Iris pigment epithelial cell (primary cell): ENCODE measurements around the gene SLBP.

Source experiments
- DNase-seq: peaks from one replicate; pipeline ENCODE4 v3.0.0-alpha.2; 2011; ENCODE audit warnings: low read depth

The SLBP gene

DNA sequence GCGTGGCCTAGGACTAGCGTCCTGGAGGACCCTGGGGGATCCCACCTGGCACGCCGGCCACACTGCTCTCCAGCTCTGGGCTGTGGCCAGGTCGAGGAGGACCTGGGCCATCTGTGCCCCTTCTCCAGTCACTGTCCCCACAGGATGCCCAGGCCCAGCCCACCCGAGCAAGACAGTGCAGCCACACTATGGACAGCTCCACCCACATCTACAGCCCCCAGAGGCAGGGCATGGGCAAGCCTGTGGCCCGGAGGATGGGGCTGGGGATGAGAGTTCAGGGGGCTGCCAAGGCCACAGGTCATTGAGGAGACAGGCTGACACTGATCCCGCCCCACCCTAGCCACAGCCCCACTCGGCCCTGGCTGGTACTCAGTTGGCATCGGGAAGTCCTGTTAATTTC is 58.3 kb downstream of the SLBP start:
- no peak for DNase-seq

DNA sequence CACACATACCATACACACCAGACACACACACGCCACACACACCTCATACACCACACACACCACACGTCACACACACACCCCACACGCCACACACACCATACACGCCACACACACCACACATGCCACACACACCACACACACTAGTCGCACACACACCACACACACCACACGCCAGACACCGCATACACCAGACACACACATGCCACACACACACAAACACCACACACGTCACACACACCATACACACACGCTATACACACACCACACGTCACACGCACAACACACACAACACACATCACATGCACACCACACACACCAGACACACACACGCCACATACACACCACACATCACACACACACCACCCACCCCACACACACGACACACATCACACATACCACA is 60.0 kb downstream of the SLBP start:
- no peak for DNase-seq

DNA sequence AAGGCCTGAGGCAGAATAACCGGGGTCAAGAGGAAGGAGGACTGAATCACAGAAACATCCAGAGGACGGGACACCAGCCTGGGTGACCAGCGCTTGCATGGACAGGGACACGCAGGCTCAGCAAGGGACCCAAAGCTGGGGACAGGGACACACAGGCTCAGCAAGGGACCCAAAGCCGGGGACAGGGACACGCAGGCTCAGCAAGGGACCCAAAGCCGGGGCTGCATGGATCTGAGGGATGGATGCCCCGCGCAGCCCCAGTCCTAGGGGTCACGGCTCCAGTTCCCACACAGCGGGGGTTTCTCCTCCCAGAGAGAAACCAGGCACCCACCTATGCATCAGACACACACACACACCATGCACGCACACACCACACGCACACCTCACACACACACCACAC is 60.5 kb downstream of the SLBP start:
- DNase-seq = no peak

DNA sequence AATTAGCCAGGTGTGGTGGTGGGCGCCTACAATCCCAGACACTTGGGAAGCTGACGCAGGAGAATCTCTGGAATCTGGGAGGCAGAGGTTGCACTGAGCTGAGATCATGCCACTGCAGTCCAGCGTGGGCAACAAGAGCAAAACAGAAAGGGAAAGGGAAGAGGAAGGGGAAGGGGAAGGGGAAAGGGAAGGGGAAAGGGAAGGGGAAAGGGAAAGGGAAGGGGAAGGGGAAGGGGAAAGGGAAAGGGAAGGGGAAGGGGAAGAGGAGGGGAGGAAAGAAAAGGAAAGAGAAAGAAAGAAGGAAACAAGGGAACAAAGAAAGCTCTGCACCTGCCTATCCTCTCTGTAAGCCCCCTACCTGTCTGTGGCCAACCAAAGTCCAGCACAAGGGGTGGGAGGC is 63.2 kb downstream of the SLBP start:
- DNase-seq = no peak

DNA sequence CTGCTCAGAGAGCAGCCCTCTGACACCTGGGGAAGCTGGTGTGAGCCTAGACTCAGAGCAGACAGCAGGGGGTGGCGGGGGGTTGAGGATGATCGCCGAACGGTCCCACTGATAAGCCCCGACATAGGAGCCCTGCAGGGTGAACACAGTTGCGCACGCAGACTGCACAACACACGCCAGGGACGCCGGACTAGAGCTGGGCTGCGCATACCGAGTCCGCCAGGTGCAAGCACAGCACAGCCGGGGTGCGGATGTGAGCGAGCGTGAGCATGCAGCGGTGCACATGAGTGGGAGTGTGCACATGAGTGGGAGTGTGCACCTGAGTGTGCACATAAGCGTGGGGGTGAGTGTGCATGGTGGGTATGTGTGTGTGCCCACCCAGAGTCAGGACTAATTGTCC is 64.7 kb downstream of the SLBP start:
- DNase-seq = no peak

DNA sequence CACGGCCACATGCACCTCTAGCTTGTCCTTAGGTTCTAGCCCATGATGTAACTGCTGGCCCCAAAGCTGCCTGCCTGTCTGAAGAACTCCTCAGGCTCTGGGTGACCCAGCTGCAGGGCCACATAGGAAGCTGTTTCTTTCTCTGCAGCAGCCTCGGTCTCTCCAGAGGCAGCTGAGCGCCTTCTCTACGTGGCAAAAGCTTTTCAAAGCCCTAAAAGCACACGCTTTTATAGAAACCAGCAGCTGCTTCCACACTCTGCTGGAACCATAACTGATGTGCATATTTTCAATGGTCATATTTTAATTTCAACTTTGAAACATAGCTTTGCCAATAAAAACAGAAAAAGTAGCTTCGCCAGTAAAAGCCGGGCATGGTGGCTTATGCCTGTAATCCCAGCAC is 65.4 kb downstream of the SLBP start:
- no peak for DNase-seq

DNA sequence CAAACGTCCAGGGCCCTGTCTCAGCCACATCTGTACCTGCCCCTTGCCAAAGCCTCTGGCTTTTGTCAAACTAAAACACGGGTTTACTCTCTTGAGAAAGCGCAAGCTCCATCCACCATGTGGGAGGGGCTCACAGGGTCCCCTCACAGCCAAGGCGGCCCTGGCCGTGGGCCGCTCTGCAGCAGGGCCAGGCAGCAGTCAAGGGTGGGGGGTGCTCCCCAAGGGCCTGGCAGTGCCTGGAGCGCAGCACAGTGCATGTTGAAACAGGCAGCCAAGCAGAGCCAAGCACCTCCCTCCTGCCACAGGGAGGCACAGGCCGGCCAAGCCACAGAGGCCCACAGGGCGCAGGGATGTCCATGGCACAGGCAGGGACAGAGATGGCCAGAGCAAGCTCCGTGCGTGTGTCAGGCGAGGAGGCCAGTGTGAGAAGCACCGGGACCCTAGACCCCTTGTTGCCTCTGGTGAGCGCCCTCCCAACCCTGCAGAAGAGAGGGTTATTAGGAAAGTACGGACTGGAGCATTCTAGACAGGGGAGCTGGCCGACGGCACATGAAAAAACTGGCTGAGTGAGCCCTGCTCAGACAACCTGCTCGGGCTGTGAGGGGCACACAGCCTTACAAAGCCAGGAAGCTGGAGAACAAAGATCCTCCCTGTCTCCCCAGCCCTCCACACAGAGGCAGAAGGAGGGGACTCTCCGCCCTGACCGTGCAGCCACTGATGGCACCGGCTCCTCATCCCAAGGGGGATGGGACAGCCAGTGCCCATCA is 67.0 kb downstream of the SLBP start:
- peak; percentile 58 for DNase-seq

DNA sequence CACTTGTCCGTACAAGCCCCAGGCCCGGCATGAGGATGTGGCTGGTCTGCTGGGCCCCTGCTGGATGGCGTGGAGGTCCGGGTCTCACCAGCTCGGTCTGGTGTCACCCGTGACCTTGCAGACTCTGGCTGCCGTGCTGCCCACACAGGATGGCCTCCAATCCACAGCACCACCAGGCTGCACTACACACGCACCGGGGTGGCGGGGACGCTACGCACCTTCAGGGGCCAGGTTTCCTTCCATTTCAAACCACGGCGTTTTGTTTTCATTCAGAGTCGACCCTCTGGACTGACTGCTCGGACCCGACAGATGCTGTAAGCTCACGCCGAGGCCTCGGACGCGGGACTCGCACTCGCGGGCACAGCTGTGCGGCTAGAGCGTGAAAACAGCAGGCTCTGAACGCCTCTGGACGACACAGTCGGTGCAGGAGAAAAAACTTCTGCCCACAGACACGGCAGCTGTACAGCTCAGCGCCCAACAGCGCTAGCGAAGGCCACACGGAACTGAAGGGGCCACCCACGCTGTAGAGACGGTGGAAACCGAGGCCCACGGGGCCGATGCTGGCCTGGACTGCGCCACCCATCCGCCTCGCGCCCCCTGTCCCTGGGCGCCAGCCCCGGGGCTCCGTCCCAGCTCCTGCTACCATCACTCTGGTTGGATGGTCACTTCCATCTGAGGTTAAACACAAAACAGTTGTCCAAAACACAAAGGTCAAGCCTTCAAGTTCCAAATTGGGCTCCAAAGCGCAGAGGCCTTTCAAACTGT is 68.0 kb downstream of the SLBP start:
- DNase-seq = no peak
